Measurements from ENCODE around the gene CYTH2. TPM values are rescaled to one million over a fixed set of nuclear protein-coding genes. Genes with fewer than 3 reads are reported as not detected.

CYTH2 gene
- total RNA-seq, 1 donor from 2014 or later = 46.4 TPM

- DNase-seq (ENCODE audit: low spot score) = peak; percentile 92
- intact Hi-C loops (cut with DNase I) = loop anchor here (2.0 kb wide), 1 partner anchor 95 kb away; no protein-coding TSS in a partner anchor
Measured at GRCh38 chr19:48489608-48490216, 20.5 kb downstream of the CYTH2 start.

DNA sequence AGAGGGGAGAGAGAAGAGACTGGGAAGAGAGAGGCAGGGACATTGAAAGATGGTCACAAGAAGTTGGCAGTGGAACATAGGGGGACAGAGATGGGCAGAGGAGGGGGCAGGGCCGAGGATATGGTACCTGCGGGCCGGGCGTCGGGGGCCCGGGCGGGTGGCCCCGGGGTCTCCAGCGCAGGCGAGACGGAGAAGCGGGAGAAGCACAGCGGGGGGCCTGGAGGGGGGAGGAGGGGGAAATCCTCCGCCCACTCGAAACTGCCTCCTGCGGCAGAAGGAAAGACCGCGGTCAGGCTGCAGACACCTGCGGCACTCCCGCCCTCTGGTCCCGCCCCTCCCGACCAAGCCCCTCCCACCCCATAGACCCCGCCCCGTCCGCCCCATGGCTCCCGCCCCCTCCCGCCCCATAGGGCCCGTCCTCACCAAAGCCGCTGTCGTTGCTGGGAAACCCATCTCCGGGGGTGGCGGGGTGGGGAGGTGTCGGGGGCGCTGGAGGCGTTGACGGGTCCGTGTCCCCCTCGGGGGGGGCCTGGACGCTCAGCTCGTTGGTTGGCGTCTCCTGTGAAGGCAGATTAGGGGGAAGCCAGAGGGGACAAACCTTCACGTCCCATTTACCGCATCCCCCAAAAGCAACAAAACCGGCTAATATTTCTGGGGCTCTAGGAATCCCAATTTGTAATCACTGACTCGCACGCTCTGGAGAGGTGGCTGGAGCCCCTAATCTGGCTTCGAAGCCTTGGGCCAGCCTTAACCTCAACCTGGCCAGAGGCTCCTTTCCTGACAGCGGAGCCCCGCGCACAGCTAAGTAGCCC lies 22.0 kb downstream of the CYTH2 start:
- intact Hi-C loops (cut with DNase I) = no loop called here
- DNase-seq (ENCODE audit: low spot score) = no peak

- intact Hi-C loops (cut with DNase I) = no loop called here
- no peak for DNase-seq (ENCODE audit: low spot score)
Measured at GRCh38 chr19:48491793-48492123, 22.6 kb downstream of the CYTH2 start.

- peak; percentile 97 for DNase-seq (ENCODE audit: low spot score)
- intact Hi-C loops (cut with DNase I) = no loop called here
Measured at GRCh38 chr19:48492925-48493717, 24.0 kb downstream of the CYTH2 start.

DNA sequence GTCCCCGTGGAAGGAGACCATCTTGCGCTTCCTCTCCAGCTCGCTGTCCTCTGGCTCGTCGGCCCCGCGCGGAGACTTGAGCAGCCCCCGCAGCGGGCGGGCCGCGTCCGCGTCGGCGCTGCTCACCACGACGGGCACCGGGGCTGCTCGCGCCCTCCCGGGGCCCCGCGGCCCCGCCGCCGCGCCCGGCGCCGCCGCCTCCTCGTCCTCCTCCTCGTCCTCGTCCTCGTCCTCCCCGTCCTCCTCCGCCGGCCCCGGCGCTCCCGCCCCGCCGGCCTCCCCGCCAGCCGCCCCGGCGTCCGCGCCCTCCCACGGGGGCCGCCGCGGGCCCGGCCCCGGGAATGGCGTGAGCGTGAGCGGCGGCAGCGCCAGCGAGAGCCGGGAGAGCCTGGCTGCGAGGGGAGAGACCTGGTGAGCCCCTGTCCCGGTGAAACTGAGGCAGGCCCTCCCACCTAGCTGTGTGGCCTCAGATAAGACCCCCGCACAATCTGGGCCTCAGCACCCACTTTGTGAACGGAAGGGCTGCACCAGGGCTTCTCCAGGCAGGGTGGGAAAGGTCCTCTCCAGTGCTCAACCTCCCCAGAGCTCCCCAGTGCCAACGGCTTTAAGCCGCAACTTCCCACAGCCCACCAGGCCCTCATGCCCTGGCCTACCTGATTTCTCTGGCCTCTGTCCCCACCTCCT lies 24.7 kb downstream of the CYTH2 start:
- no peak for DNase-seq (ENCODE audit: low spot score)

GRCh38 chr19:48495396-48495795 lies 26.2 kb downstream of the CYTH2 start:
- DNase-seq (ENCODE audit: low spot score) = no peak
- intact Hi-C loops (cut with DNase I) = no loop called here

More for the DNA sequence above, 24.7 kb downstream of the CYTH2 start:
- intact Hi-C loops (cut with DNase I) = no loop called here

GRCh38 chr19:48496959-48497727 lies 28.0 kb downstream of the CYTH2 start:
- no peak for DNase-seq (ENCODE audit: low spot score)
- intact Hi-C loops (cut with DNase I) = no loop called here

- intact Hi-C loops (cut with DNase I) = no loop called here
- no peak for DNase-seq (ENCODE audit: low spot score)
Measured at GRCh38 chr19:48497728-48498594, 28.8 kb downstream of the CYTH2 start.

- no peak for DNase-seq (ENCODE audit: low spot score)
- intact Hi-C loops (cut with DNase I) = no loop called here
Measured at GRCh38 chr19:48498595-48499311, 29.6 kb downstream of the CYTH2 start.

- intact Hi-C loops (cut with DNase I) = no loop called here
- no peak for DNase-seq (ENCODE audit: low spot score)
Measured at GRCh38 chr19:48499316-48500090, 30.3 kb downstream of the CYTH2 start.

DNA sequence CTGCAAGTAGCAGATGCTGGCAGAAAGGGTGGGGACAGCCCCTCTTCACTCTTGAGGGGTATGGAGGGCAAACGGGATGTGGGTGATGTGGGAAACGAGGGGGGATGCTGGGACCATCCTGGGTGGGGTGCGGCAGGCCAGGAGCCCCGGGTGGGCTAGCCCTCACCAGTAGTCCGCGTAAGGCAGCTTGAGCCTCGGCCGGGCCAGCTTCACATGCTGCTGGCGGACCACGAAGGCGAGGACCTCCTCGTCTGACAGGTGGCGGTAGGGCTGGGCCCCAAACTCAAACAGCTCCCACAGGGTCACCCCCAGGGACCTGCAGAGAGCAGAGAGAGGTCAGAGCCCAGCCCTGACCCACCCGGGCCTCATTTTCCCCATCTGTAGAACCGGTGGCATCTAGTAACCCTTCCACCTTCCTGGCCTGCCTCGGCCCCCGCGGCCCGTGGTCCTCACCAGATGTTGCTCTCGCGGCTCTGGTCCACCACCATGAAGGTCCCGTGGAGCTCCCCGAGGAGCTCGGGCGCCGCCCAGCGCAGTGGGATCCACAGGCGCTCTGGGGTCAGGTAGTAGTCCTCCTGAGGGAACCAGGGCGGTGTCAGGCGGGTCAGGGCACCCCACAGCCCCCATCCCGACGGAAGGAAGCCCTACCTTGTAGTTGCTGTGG lies 31.8 kb downstream of the CYTH2 start:
- no peak for DNase-seq (ENCODE audit: low spot score)
- intact Hi-C loops (cut with DNase I) = no loop called here

DNA sequence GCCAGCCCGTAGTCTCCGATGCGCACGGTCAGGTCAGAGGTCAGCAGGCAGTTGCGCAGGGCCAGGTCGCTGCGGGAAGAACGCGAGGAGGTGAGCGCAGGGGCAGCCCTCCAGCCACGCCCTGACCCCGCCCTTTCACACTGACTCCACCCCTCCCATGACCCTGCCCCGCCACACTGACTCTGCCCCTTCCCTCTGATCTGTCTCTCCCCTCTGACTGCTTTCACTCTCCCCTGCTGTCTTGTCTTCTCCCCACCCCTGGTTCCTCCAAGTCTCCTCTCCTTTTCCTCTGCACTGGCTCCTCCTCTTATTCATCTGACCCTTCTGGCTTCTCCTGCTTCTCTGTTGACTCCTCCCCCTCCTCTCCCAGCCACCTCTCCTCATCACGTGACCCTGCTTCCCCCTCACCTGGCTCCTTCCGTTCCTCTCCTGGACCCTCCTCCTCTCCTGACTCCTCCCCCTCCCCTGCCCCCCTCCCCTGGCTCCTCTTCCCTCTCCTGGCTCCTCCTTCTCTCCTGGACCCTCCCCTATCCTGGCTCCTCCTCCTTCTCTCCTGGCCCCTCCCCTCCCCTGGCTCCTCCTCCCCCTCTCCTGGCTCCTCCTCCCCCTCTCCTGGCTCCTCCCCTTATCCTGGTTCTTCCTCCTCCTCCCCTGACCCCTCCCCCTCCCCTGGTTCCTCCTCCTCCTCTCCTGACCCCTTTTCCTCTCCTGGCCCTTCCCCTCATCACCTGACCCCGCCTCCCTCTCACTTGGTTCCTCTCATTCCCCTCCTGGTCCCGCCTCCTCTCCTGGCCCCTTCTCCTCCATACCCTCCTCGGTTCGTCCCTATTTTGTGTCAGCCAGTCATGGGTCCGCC lies 32.6 kb downstream of the CYTH2 start:
- DNase-seq (ENCODE audit: low spot score) = no peak
- intact Hi-C loops (cut with DNase I) = no loop called here

GRCh38 chr19:48502350-48503018 lies 33.3 kb downstream of the CYTH2 start:
- intact Hi-C loops (cut with DNase I) = no loop called here
- no peak for DNase-seq (ENCODE audit: low spot score)

DNA sequence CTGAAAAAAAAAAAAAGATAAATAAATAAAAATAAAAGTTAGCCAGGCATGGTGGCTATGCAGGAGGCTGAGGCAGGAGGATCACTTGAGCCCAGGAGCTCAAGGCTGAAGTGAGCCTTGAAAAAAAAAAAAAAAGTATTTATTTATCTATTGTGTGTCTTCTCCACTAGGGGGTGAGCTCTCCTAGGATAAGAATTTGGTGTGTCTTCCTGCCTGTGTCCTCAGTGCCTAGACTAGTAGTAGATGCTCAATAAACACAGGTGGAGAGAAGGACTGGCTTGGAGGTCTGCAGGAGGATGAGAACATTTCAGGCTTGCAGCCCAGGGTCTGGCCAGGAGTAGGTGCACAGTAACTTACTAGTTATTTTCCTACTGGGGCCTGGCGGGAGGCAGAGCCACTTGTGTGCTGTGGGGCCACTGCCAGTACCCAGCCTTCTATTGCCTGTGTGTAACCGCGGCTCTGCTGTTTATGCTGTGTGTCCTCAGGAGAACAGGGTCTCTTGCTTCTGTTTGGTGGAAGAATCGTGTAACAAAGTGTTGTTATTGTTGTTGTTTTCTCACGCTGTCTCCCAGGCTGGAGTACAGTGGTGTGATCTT lies 37.1 kb downstream of the CYTH2 start:
- DNase-seq (ENCODE audit: low spot score) = no peak
- intact Hi-C loops (cut with DNase I) = loop anchor here (5.0 kb wide), 1 partner anchor 81 kb away; no protein-coding TSS in a partner anchor
